GM23248 (cell line): Measurements from ENCODE around the gene GSG1L.

Experiments used
- EZH2 ChIP-seq: fragments of 200-600 bp; sonication (generic); IDR thresholded peaks from 2 replicates; pipeline ENCODE4 v1.6.1; 2018; ENCODE audit warnings: antibody characterized with exemption, mild to moderate bottlenecking; ENCODE audit not compliant: insufficient read depth, poor library complexity, severe bottlenecking
- EZH2phosphoT487 ChIP-seq: fragments of 200-600 bp; sonication (generic); IDR thresholded peaks from 2 replicates; pipeline ENCODE4 v1.6.1; 2018; ENCODE audit warnings: antibody characterized with exemption, moderate library complexity, mild to moderate bottlenecking, low read depth; ENCODE audit not compliant: insufficient read depth

DNA sequence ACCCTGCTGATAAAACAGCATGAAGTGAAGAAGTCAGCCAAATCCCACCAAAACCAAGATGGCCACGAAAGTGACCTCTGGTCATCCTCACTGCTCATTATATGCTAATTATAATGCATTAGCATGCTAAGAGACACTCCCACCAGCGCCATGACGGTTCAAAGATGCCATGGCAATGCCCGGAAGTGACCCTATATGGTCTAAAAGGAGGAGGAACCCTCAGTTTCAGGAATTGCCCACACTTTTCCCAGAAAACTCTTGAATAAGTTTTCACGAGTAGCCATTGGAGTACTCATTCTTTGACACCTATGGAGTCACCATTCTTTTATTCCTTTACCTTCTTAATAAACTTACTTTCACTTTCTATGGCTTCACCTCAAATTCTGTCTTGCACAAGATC is 44.3 kb downstream of the GSG1L start:
- TF ChIP-seq EZH2phosphoT487 = no peak
- no peak for TF ChIP-seq EZH2
